HepG2 (cell line): ENCODE data around the gene ANXA11. TPM values are rescaled to one million over a fixed set of nuclear protein-coding genes. Genes with fewer than 3 reads are reported as not detected.

ENCODE experiments used
- ATAC-seq: fragments of 200-7000 bp; cut with Tn5 transposase; 3 replicates; pipeline ENCODE4 v1.9.1; 2020; ENCODE audit warnings: mild to moderate bottlenecking, moderate library complexity
- BruUV-seq: library from RNA; stranded (reverse); fragments of 400-500 nt; replicated peaks from 2 replicates; lab custom pipeline; 2021; lab: Mats Ljungman, UMichigan
- CTCF ChIA-PET: fragments of 300-600 bp; formaldehyde crosslinking; extraction: SDS; loops from one replicate; lab custom pipeline; 2021; ENCODE audit warnings: low total read pairs, inconsistent platforms, low intra/inter-chr PET ratio; lab: Yijun Ruan, JAX
- POLR2A ChIA-PET: fragments of 350-600 bp; sonication (Branson Sonifier 250); formaldehyde crosslinking; loops from one replicate; lab custom pipeline; 2020; ENCODE audit warnings: antibody characterized with exemption, inconsistent platforms; lab: Yijun Ruan, JAX
- DNase-seq: peaks from one replicate; pipeline ENCODE4 v3.0.0-alpha.2; 2015; ENCODE audit warnings: low spot score
- FAIRE-seq: peaks from 3 replicates; lab custom pipeline; 2011; peaks lifted over from hg19 to GRCh38; lab: Jason Lieb, UNC
- H2AFZ ChIP-seq: one replicate; pipeline ENCODE4 v1.6.1; 2011; ENCODE audit warnings: low read length, inconsistent platforms
- H3K27ac ChIP-seq: fragments of 300-600 bp; 3 replicates; pipeline ENCODE4 v1.8.0; 2011; ENCODE audit warnings: mixed run types, mild to moderate bottlenecking, mixed read lengths, low read length, inconsistent platforms; ENCODE audit not compliant: insufficient read depth; ENCODE audit errors: extremely low read length
- H3K27me3 ChIP-seq, 2 experiments: fragments of 200-600 bp in 1 of 2; 2 replicates in 1 of 2; 3 replicates in 1 of 2; pipeline versions ENCODE4 v1.6.0 to v1.8.0; 2011; ENCODE audit warnings: low read length in 2 of 2, mild to moderate bottlenecking in 2 of 2, moderate library complexity in 2 of 2, inconsistent platforms in 1 of 2; ENCODE audit not compliant: insufficient read depth in 2 of 2, control insufficient read depth in 1 of 2
- H3K36me3 ChIP-seq, 2 experiments: fragments of 200-600 bp in 1 of 2; replicated peaks in 1 of 2; 2 replicates in 1 of 2; 3 replicates in 1 of 2; pipeline versions ENCODE4 v1.5.1 to v1.8.0; 2011; ENCODE audit warnings: low read length in 2 of 2, inconsistent platforms in 1 of 2; ENCODE audit not compliant: insufficient read depth in 2 of 2, control insufficient read depth in 1 of 2
- H3K4me1 ChIP-seq: 2 replicates; pipeline ENCODE4 v1.5.1; 2012; ENCODE audit warnings: low read length, inconsistent platforms; ENCODE audit not compliant: insufficient read depth
- H3K4me2 ChIP-seq: 2 replicates; pipeline ENCODE4 v1.6.0; 2011; ENCODE audit warnings: low read depth, low read length, inconsistent platforms
- H3K4me3 ChIP-seq, 3 experiments: fragments of 200-600 bp in 1 of 3; sonication (generic), shearing (Covaris generic) in 1 of 3; replicated peaks in 1 of 3; 2 replicates each; pipeline ENCODE4 v1.5.1; 2011 to 2016; ENCODE audit warnings: low read length in 3 of 3, inconsistent platforms in 2 of 3, low read depth in 2 of 3, mild to moderate bottlenecking in 2 of 3, control low read depth in 1 of 3, mixed read lengths in 1 of 3; ENCODE audit not compliant: insufficient read depth in 1 of 3
- H3K79me2 ChIP-seq: one replicate; pipeline ENCODE4 v1.6.1; 2011; ENCODE audit warnings: low read length, inconsistent platforms; ENCODE audit not compliant: insufficient read depth
- H3K9ac ChIP-seq: 2 replicates; pipeline ENCODE4 v1.6.0; 2011; ENCODE audit warnings: mild to moderate bottlenecking, low read depth, low read length, inconsistent platforms; ENCODE audit not compliant: insufficient read depth
- H3K9me3 ChIP-seq: 2 replicates; pipeline ENCODE4 v1.5.1; 2012; ENCODE audit warnings: mild to moderate bottlenecking, low read length
- H4K20me1 ChIP-seq: 2 replicates; pipeline ENCODE4 v1.6.0; 2011; ENCODE audit warnings: inconsistent platforms, mild to moderate bottlenecking, low read length, moderate library complexity; ENCODE audit not compliant: insufficient read depth
- ATF4 ChIP-seq, 2 experiments: fragments of 450-650 bp in 1 of 2; sonication (generic) in 1 of 2; formaldehyde crosslinking; IDR thresholded peaks; 2 replicates each; pipeline versions ENCODE4 v1.5.0 to v1.8.0; 2020 to 2022; ENCODE audit warnings: mild to moderate bottlenecking in 1 of 2, missing genetic modification reagents in 1 of 2
- CHD4 ChIP-seq: fragments of 200-600 bp; sonication (generic); IDR thresholded peaks from 2 replicates; pipeline ENCODE4 v1.7.0; 2017; ENCODE audit warnings: mild to moderate bottlenecking, low read length, borderline replicate concordance
- KDM5A ChIP-seq: fragments of 200-600 bp; sonication (generic); IDR thresholded peaks from 2 replicates; pipeline ENCODE4 v1.7.0; 2018; ENCODE audit warnings: antibody characterized with exemption, mild to moderate bottlenecking, low read length, borderline replicate concordance
- TARDBP ChIP-seq: sonication (generic); formaldehyde crosslinking; IDR thresholded peaks from 2 replicates; pipeline ENCODE4 v1.8.0; 2022; ENCODE audit warnings: mild to moderate bottlenecking, missing genetic modification reagents
- ZNF256 ChIP-seq: sonication (generic); formaldehyde crosslinking; conservative IDR thresholded peaks from 2 replicates; pipeline ENCODE4 v1.4.0; 2020; ENCODE audit warnings: missing genetic modification reagents
- ZNF30 ChIP-seq: sonication (generic); formaldehyde crosslinking; IDR thresholded peaks from 2 replicates; pipeline ENCODE4 v1.5.0; 2020; ENCODE audit warnings: mild to moderate bottlenecking, missing genetic modification reagents
- ZNF629 ChIP-seq: sonication (generic); formaldehyde crosslinking; conservative IDR thresholded peaks from 2 replicates; pipeline ENCODE4 v1.5.0; 2020; ENCODE audit warnings: missing genetic modification reagents
- ZNF639 ChIP-seq: conservative IDR thresholded peaks from 2 replicates; pipeline ENCODE4 v1.6.1; 2018; ENCODE audit warnings: missing genetic modification reagents
- ZNF784 ChIP-seq: sonication (generic); formaldehyde crosslinking; IDR thresholded peaks from 2 replicates; pipeline ENCODE4 v1.5.1; 2020; ENCODE audit warnings: missing genetic modification reagents, mild to moderate bottlenecking, borderline replicate concordance
- ZSCAN20 ChIP-seq: sonication (generic); formaldehyde crosslinking; IDR thresholded peaks from 2 replicates; pipeline ENCODE4 v1.4.0; 2020; ENCODE audit warnings: missing genetic modification reagents, mild to moderate bottlenecking, borderline replicate concordance
- ZSCAN22 ChIP-seq: sonication (generic); formaldehyde crosslinking; IDR thresholded peaks from 2 replicates; pipeline ENCODE4 v1.4.0; 2020; ENCODE audit warnings: mild to moderate bottlenecking, missing genetic modification reagents
- ZXDC ChIP-seq: sonication (generic); formaldehyde crosslinking; IDR thresholded peaks from 2 replicates; pipeline ENCODE4 v1.5.0; 2020; ENCODE audit warnings: mild to moderate bottlenecking, missing genetic modification reagents
- WGBS: methylation state at CpG from one replicate; pipeline ENCODE4 v1.1.6; 2017; ENCODE audit warnings: low lambda C conversion rate; 5-methylcytosine and 5-hydroxymethylcytosine counted together
- in situ Hi-C: cut with HindIII; loops from 2 replicates; pipeline ENCODE4 v1.10.0; 2017; ENCODE audit warnings: low pct_unique_long_range_greater_than_20kb; ENCODE audit not compliant: extremely low pct_ligation_motif_present
- intact Hi-C: fragments of 100-400 bp; cut with micrococcal nuclease; formaldehyde crosslinking; loops from one replicate; pipeline ENCODE4 v1.10.0; 2022; ENCODE audit not compliant: unreplicated experiment
- polyA plus RNA-seq, 8 experiments: library from polyadenylated mRNA; depleted of rRNA in 3 of 8; stranded (reverse) in 7 of 8; unstranded in 1 of 8; fragments of >200 nt; fragmentation: Illumina TruSeq in 4 of 8; extraction: Trizol in 4 of 8; gene quantifications; 2 replicates each; pipeline versions ENCODE4 v1.2.1 to v1.2.3, GENCODE V29; 2011 to 2016; ENCODE audit warnings: low read depth in 4 of 8, missing spikeins in 1 of 8, mixed read lengths in 1 of 8; ENCODE audit not compliant: insufficient read depth in 1 of 8
- total RNA-seq, 5 experiments: library from RNA; depleted of rRNA; stranded (reverse); fragments of >200 nt; fragmentation: Illumina TruSeq; extraction: Trizol; gene quantifications; 2 replicates each; pipeline ENCODE4 v1.2.3, GENCODE V29; 2016; ENCODE audit warnings: low read depth in 1 of 5

Gene ANXA11
- total and polyA plus RNA-seq, 2 of the 13 experiments (the other 11 are each of a cell fraction or from before 2014, with no cell fraction given) = 30.6 to 51.5 TPM

GRCh38 chr10:80185578-80186299 lies 19.6 kb downstream of the ANXA11 start:
- Histone ChIP-seq H3K27ac (no peak overlapping the region), H3K4me3 (no peak overlapping the region), H3K4me1 (peaks cover 20% of the 10 kb centered on the region; the same call in 1 of the 2 replicates), H3K9me3 (no peaks in the 10 kb centered on the region), H3K36me3 (no peaks in the 10 kb centered on the region), H4K20me1 (peaks cover 8% of the 10 kb centered on the region), H3K27me3 (no peaks in the 10 kb centered on the region), H3K9ac (no peak overlapping the region), H3K4me2 (no peak overlapping the region), H2AFZ (no peak overlapping the region), H3K79me2 (peaks cover 31% of the 10 kb centered on the region)
- no TSS peak for BruUV-seq
- CTCF ChIA-PET = no interaction called here
- DNase-seq (no peak), ATAC-seq (no peak), FAIRE-seq (no peak)
- WGBS = 94% methylated on average over 5 of the region's 5 CpGs
- POLR2A ChIA-PET = no interaction called here
- TF ChIP-seq ATF4 (CRISPR knock-in tag; IDR thresholded peaks at IDR 0.05) (no peak), ZNF629 (CRISPR knock-in tag) (peak; percentile 87), ZNF256 (CRISPR knock-in tag) (no peak), CHD4 (peak; percentile 39; the same call in 1 of the 2 replicates)
- intact Hi-C loops (no loop called here), in situ Hi-C loops (no loop called here)

- CTCF ChIA-PET = no interaction called here
- H3K79me2 ChIP-seq = peaks cover 27% of the 10 kb centered on the region
- DNase-seq (no peak), FAIRE-seq (no peak), ATAC-seq (no peak)
- H3K27me3 ChIP-seq = no peaks in the 10 kb centered on the region
- no peak overlapping the region for H3K4me2 ChIP-seq
- no TSS peak for BruUV-seq
- H2AFZ ChIP-seq = no peak overlapping the region
- H3K4me3 ChIP-seq = no peak overlapping the region
- peaks cover 14% of the 10 kb centered on the region; the same call in 1 of the 2 replicates for H3K4me1 ChIP-seq
- no peaks in the 10 kb centered on the region for H3K9me3 ChIP-seq
- intact Hi-C loops = no loop called here
- H3K36me3 ChIP-seq = no peaks in the 10 kb centered on the region
- H4K20me1 ChIP-seq = peaks cover 8% of the 10 kb centered on the region
- POLR2A ChIA-PET = no interaction called here
- in situ Hi-C loops = no loop called here
- no peak overlapping the region for H3K27ac ChIP-seq
- WGBS = 95% methylated on average over 4 of the region's 4 CpGs
- no peak overlapping the region for H3K9ac ChIP-seq
- no peak for TF ChIP-seq ZSCAN22
- no peak for TF ChIP-seq KDM5A
- no peak for TF ChIP-seq ZXDC (CRISPR knock-in tag)
- TF ChIP-seq ZSCAN20 (CRISPR knock-in tag) = no peak
- TF ChIP-seq ZNF30 (CRISPR knock-in tag) = no peak
- no peak for TF ChIP-seq TARDBP (CRISPR knock-in tag)
- TF ChIP-seq ZNF784 = no peak
- TF ChIP-seq ZNF639 (CRISPR knock-in tag) = no peak
Measured at GRCh38 chr10:80184291-80184690, 21.0 kb downstream of the ANXA11 start.
